WTC11 (cell line): ENCODE results near the gene LCNL1. TPM values are rescaled to one million over a fixed set of nuclear protein-coding genes. Genes with fewer than 3 reads are reported as not detected.

Source experiments
- ATAC-seq: fragments of 200-7000 bp; cut with Tn5 transposase; 2 replicates; pipeline ENCODE4 v1.10.0; 2021; ENCODE audit warnings: mild to moderate bottlenecking, moderate library complexity
- CTCF ChIA-PET: fragments of 300-600 bp; sonication (Branson Sonifier 250); formaldehyde crosslinking; loops from one replicate; lab custom pipeline; 2021; ENCODE audit warnings: antibody characterized with exemption; lab: Charles Lee
- POLR2A ChIA-PET: fragments of 350-600 bp; sonication (Branson Sonifier 250); formaldehyde crosslinking; loops from one replicate; lab custom pipeline; 2021; ENCODE audit warnings: antibody characterized with exemption; lab: Charles Lee
- DNase-seq: peaks from one replicate; pipeline ENCODE4 v3.0.0; 2021; ENCODE audit warnings: low spot score
- H3K27ac Mint-ChIP-seq: 2 replicates; pipeline ENCODE4 v1.8.0; 2021; ENCODE audit warnings: mixed read lengths
- H3K27me3 Mint-ChIP-seq: 2 replicates; pipeline ENCODE4 v1.8.0; 2021; ENCODE audit warnings: low read depth, mild to moderate bottlenecking, moderate library complexity, mixed read lengths
- H3K36me3 Mint-ChIP-seq: 2 replicates; pipeline ENCODE4 v1.8.0; 2021; ENCODE audit warnings: mixed read lengths
- H3K4me1 Mint-ChIP-seq: 2 replicates; pipeline ENCODE4 v1.8.0; 2022; ENCODE audit warnings: mixed read lengths
- H3K4me3 Mint-ChIP-seq: 2 replicates; pipeline ENCODE4 v1.8.0; 2021; ENCODE audit warnings: mild to moderate bottlenecking, moderate library complexity, mixed read lengths
- H3K9me3 Mint-ChIP-seq: 2 replicates; pipeline ENCODE4 v1.8.0; 2021; ENCODE audit warnings: mixed read lengths
- ATF2 ChIP-seq: sonication (generic); formaldehyde crosslinking; IDR thresholded peaks from 2 replicates; pipeline ENCODE4 v1.8.1; 2022; ENCODE audit warnings: low read depth, missing genetic modification reagents, borderline replicate concordance
- CBFB ChIP-seq: sonication (generic); formaldehyde crosslinking; IDR thresholded peaks from 2 replicates; pipeline ENCODE4 v1.8.1; 2022; ENCODE audit warnings: mild to moderate bottlenecking, low read depth, missing genetic modification reagents
- CREB1 ChIP-seq: sonication (generic); formaldehyde crosslinking; IDR thresholded peaks from 2 replicates; pipeline ENCODE4 v1.8.0; 2023; ENCODE audit warnings: mild to moderate bottlenecking, missing genetic modification reagents
- E2F5 ChIP-seq: sonication (generic); formaldehyde crosslinking; IDR thresholded peaks from 2 replicates; pipeline ENCODE4 v1.8.1; 2022; ENCODE audit warnings: mild to moderate bottlenecking, moderate library complexity, missing genetic modification reagents
- GRHL2 ChIP-seq: fragments of 250-450 bp; sonication (Bioruptor Pico); IDR thresholded peaks from 2 replicates; pipeline ENCODE4 v1.8.0; 2022; ENCODE audit warnings: mild to moderate bottlenecking, moderate library complexity; ENCODE audit not compliant: insufficient replicate concordance, severe bottlenecking
- IRF2 ChIP-seq: sonication (generic); formaldehyde crosslinking; IDR thresholded peaks from 2 replicates; pipeline ENCODE4 v1.8.0; 2022; ENCODE audit warnings: low read depth, missing genetic modification reagents, borderline replicate concordance
- NR2C2 ChIP-seq: sonication (generic); formaldehyde crosslinking; IDR thresholded peaks from 2 replicates; pipeline ENCODE4 v1.8.0; 2022; ENCODE audit warnings: mild to moderate bottlenecking, missing genetic modification reagents
- USF1 ChIP-seq: sonication (generic); formaldehyde crosslinking; IDR thresholded peaks from 2 replicates; pipeline ENCODE4 v1.8.0; 2022; ENCODE audit warnings: mild to moderate bottlenecking, missing genetic modification reagents
- ZBTB21 ChIP-seq: sonication (generic); formaldehyde crosslinking; IDR thresholded peaks from 2 replicates; pipeline ENCODE4 v1.8.1; 2023; ENCODE audit warnings: mild to moderate bottlenecking, missing genetic modification reagents, borderline replicate concordance
- ZNF425 ChIP-seq: fragments of 250-450 bp; sonication (Bioruptor Pico); conservative IDR thresholded peaks from 2 replicates; pipeline ENCODE4 v1.9.0; 2021; ENCODE audit warnings: mild to moderate bottlenecking
- total RNA-seq: library from RNA; stranded (reverse); gene quantifications from 3 replicates; pipeline ENCODE4 v1.2.3, GENCODE V29; 2021
- TF ChIP-seq, protein P1 (sequence below): sonication (generic); formaldehyde crosslinking; IDR thresholded peaks from 2 replicates; pipeline ENCODE4 v1.8.0; 2023; ENCODE audit warnings: missing genetic modification reagents, mild to moderate bottlenecking, borderline replicate concordance
- TF ChIP-seq, protein P2 (sequence below): fragments of 250-450 bp; sonication (Bioruptor Pico); IDR thresholded peaks from 2 replicates; pipeline ENCODE4 v2.1.2; 2022; ENCODE audit warnings: mild to moderate bottlenecking, moderate library complexity
- TF ChIP-seq, protein P3 (sequence below): sonication (generic); formaldehyde crosslinking; IDR thresholded peaks from 2 replicates; pipeline ENCODE4 v1.8.0; 2023; ENCODE audit warnings: missing genetic modification reagents
- TF ChIP-seq, protein P4 (sequence below): sonication (generic); formaldehyde crosslinking; IDR thresholded peaks from 2 replicates; pipeline ENCODE4 v1.8.1; 2023; ENCODE audit warnings: mild to moderate bottlenecking, missing genetic modification reagents, moderate library complexity
- TF ChIP-seq, protein P5 (sequence below): sonication (generic); formaldehyde crosslinking; IDR thresholded peaks from 2 replicates; pipeline ENCODE4 v1.8.0; 2023; ENCODE audit warnings: mild to moderate bottlenecking, missing genetic modification reagents

LCNL1 gene
- total RNA-seq, 1 experiment from 2014 or later, result 0.50 TPM

DNA sequence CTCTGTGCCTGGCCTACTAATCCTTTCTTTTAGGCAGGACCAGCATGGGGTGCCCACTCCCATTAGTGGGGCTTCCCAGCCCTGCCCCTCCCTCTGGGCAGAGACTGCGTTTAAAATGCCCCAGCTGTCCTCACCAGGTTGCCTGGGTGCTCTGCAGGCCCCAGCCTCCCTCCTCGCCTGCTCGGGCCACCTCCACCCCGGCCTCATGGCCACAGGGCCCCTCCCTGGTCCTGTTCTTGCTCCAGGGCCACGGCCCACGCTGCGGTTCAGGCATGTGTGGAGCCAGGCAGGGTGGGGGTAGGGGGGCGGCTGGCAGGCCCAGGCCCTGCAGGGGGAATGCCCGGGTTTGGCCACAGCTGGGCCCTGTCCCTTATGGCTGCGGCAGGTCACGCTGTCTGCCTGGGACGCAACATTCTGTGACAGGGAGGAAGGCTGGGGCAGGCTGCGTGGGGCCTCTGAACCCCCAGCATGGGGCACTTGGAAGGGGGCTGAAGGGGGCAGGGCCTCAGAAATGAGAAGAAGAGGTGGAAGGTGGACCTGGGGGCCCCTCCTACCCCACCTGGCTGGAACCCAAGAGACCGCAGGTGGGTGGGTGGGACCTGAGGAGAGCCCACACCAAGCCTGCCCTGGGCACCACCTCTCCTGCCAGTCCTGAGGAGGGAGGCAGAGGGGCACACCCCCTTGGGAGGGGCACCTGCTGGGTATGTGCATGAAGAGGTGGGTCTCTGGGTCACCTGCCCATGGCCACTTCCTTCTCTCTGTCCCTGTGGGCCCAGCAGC, 31.1 kb upstream of the LCNL1 start, which contains the start of gene LCN12 (continued):
- TF ChIP-seq, protein P1, sequence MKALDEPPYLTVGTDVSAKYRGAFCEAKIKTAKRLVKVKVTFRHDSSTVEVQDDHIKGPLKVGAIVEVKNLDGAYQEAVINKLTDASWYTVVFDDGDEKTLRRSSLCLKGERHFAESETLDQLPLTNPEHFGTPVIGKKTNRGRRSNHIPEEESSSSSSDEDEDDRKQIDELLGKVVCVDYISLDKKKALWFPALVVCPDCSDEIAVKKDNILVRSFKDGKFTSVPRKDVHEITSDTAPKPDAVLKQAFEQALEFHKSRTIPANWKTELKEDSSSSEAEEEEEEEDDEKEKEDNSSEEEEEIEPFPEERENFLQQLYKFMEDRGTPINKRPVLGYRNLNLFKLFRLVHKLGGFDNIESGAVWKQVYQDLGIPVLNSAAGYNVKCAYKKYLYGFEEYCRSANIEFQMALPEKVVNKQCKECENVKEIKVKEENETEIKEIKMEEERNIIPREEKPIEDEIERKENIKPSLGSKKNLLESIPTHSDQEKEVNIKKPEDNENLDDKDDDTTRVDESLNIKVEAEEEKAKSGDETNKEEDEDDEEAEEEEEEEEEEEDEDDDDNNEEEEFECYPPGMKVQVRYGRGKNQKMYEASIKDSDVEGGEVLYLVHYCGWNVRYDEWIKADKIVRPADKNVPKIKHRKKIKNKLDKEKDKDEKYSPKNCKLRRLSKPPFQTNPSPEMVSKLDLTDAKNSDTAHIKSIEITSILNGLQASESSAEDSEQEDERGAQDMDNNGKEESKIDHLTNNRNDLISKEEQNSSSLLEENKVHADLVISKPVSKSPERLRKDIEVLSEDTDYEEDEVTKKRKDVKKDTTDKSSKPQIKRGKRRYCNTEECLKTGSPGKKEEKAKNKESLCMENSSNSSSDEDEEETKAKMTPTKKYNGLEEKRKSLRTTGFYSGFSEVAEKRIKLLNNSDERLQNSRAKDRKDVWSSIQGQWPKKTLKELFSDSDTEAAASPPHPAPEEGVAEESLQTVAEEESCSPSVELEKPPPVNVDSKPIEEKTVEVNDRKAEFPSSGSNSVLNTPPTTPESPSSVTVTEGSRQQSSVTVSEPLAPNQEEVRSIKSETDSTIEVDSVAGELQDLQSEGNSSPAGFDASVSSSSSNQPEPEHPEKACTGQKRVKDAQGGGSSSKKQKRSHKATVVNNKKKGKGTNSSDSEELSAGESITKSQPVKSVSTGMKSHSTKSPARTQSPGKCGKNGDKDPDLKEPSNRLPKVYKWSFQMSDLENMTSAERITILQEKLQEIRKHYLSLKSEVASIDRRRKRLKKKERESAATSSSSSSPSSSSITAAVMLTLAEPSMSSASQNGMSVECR (CRISPR knock-in tag), result no peak
- TF ChIP-seq NR2C2 (CRISPR knock-in tag), result no peak
- no peak for TF ChIP-seq IRF2 (CRISPR knock-in tag)
- TF ChIP-seq, protein P2, sequence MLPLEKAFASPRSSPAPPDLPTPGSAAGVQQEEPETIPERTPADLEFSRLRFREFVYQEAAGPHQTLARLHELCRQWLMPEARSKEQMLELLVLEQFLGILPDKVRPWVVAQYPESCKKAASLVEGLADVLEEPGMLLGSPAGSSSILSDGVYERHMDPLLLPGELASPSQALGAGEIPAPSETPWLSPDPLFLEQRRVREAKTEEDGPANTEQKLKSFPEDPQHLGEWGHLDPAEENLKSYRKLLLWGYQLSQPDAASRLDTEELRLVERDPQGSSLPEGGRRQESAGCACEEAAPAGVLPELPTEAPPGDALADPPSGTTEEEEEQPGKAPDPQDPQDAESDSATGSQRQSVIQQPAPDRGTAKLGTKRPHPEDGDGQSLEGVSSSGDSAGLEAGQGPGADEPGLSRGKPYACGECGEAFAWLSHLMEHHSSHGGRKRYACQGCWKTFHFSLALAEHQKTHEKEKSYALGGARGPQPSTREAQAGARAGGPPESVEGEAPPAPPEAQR (CRISPR knock-in tag), result no peak
- TF ChIP-seq CBFB (CRISPR knock-in tag), result no peak
- no peak for TF ChIP-seq CREB1
- TF ChIP-seq ATF2 (CRISPR knock-in tag), result no peak
- TF ChIP-seq, protein P3, sequence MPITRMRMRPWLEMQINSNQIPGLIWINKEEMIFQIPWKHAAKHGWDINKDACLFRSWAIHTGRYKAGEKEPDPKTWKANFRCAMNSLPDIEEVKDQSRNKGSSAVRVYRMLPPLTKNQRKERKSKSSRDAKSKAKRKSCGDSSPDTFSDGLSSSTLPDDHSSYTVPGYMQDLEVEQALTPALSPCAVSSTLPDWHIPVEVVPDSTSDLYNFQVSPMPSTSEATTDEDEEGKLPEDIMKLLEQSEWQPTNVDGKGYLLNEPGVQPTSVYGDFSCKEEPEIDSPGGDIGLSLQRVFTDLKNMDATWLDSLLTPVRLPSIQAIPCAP (CRISPR knock-in tag), result no peak
- TF ChIP-seq, all 79 proteins: peak for 0

DNA sequence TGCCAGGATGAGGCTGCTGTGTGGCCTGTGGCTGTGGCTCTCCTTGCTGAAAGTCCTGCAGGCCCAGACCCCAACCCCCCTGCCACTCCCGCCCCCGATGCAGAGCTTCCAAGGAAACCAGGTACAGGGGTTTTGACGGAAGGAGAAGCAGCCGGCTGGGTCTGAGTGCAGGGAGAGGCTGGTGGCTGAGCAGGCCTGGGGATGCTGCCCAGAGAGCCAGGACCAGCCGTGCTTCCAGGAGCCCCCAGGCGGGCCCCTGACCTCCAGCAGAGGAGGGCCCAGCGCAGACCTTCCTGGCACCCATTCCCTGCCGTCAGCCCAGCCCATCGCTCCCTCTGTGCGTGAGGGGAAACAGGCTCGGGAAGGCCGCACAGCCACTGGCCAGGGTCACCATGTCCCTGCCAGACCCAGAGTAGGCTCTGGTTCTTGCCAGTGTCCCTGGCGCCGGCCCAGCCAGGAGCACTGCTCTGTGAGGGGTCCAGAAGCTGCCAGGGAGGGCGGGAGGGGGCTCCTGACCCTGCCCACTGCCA, 30.4 kb upstream of the LCNL1 start:
- no peak for ATAC-seq
- POLR2A ChIA-PET, result no interaction called here
- Mint-ChIP-seq H3K27ac (no peak overlapping the region), H3K36me3 (no peaks in the 10 kb centered on the region), H3K4me1 (peaks cover 4% of the 10 kb centered on the region), H3K27me3 (no peaks in the 10 kb centered on the region), H3K9me3 (peaks cover 9% of the 10 kb centered on the region), H3K4me3 (no peak overlapping the region)
- DNase-seq, result no peak
- CTCF ChIA-PET, result interaction anchor here (0.5 to 1.7 kb wide), 6 partner anchors 22 to 132 kb away, joined by 3 to 8 read pairs (median 4); partner anchors contain the start of gene NPDC1
- TF ChIP-seq USF1 (no peak), ZNF425 (CRISPR knock-in tag) (no peak), ZBTB21 (CRISPR knock-in tag) (no peak), GRHL2 (CRISPR knock-in tag) (no peak), E2F5 (CRISPR knock-in tag) (no peak)
- TF ChIP-seq, protein P4, sequence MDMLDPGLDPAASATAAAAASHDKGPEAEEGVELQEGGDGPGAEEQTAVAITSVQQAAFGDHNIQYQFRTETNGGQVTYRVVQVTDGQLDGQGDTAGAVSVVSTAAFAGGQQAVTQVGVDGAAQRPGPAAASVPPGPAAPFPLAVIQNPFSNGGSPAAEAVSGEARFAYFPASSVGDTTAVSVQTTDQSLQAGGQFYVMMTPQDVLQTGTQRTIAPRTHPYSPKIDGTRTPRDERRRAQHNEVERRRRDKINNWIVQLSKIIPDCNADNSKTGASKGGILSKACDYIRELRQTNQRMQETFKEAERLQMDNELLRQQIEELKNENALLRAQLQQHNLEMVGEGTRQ (CRISPR knock-in tag), result no peak
- TF ChIP-seq, protein P5, sequence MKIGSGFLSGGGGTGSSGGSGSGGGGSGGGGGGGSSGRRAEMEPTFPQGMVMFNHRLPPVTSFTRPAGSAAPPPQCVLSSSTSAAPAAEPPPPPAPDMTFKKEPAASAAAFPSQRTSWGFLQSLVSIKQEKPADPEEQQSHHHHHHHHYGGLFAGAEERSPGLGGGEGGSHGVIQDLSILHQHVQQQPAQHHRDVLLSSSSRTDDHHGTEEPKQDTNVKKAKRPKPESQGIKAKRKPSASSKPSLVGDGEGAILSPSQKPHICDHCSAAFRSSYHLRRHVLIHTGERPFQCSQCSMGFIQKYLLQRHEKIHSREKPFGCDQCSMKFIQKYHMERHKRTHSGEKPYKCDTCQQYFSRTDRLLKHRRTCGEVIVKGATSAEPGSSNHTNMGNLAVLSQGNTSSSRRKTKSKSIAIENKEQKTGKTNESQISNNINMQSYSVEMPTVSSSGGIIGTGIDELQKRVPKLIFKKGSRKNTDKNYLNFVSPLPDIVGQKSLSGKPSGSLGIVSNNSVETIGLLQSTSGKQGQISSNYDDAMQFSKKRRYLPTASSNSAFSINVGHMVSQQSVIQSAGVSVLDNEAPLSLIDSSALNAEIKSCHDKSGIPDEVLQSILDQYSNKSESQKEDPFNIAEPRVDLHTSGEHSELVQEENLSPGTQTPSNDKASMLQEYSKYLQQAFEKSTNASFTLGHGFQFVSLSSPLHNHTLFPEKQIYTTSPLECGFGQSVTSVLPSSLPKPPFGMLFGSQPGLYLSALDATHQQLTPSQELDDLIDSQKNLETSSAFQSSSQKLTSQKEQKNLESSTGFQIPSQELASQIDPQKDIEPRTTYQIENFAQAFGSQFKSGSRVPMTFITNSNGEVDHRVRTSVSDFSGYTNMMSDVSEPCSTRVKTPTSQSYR (CRISPR knock-in tag), result no peak
